HepG2 (cell line): Measurements from ENCODE around the gene RABEPK. TPM values are rescaled to one million over a fixed set of nuclear protein-coding genes. Genes with fewer than 3 reads are reported as not detected.

Experiments
- CEBPB ChIP-seq: IDR thresholded peaks from 2 replicates; pipeline ENCODE4 v1.6.1; 2011; ENCODE audit warnings: low read depth, low read length, improper control_type of control experiment, borderline replicate concordance
- EHMT2 ChIP-seq: fragments of 200-600 bp; sonication (generic); IDR thresholded peaks from 2 replicates; pipeline ENCODE4 v1.7.0; 2017; ENCODE audit warnings: antibody characterized with exemption, low read depth, low read length, borderline replicate concordance
- NR2F6 ChIP-seq, 2 experiments: IDR thresholded peaks; 2 replicates each; pipeline ENCODE4 v1.6.1; 2016; ENCODE audit warnings: antibody characterized with exemption in 1 of 2, mild to moderate bottlenecking in 1 of 2
- PLSCR1 ChIP-seq: sonication (generic); formaldehyde crosslinking; IDR thresholded peaks from 2 replicates; pipeline ENCODE4 v1.5.0; 2020; ENCODE audit warnings: missing genetic modification reagents, mild to moderate bottlenecking, borderline replicate concordance
- RARA ChIP-seq: IDR thresholded peaks from 2 replicates; pipeline ENCODE4 v1.6.1; 2016; ENCODE audit warnings: missing genetic modification reagents, missing compliant biosample characterization
- RFX3 ChIP-seq: IDR thresholded peaks from 2 replicates; pipeline ENCODE4 v1.6.1; 2016; ENCODE audit warnings: missing biosample characterization, missing genetic modification reagents
- SETDB1 ChIP-seq: sonication (generic); formaldehyde crosslinking; IDR thresholded peaks from 2 replicates; pipeline ENCODE4 v1.5.1; 2020; ENCODE audit warnings: missing genetic modification reagents, mild to moderate bottlenecking, borderline replicate concordance
- TOE1 ChIP-seq: sonication (generic); formaldehyde crosslinking; IDR thresholded peaks from 2 replicates; pipeline ENCODE4 v1.4.0; 2020; ENCODE audit warnings: mild to moderate bottlenecking, missing genetic modification reagents
- ZGPAT ChIP-seq: IDR thresholded peaks from 2 replicates; pipeline ENCODE4 v1.6.1; 2016; ENCODE audit warnings: mild to moderate bottlenecking
- ZMYM2 ChIP-seq: sonication (generic); formaldehyde crosslinking; IDR thresholded peaks from 2 replicates; pipeline ENCODE4 v1.8.0; 2022; ENCODE audit warnings: mild to moderate bottlenecking, missing genetic modification reagents
- ZNF180 ChIP-seq: sonication (generic); formaldehyde crosslinking; IDR thresholded peaks from 2 replicates; pipeline ENCODE4 v1.4.0; 2020; ENCODE audit warnings: low read depth, missing genetic modification reagents, borderline replicate concordance
- ZNF232 ChIP-seq: sonication (generic); formaldehyde crosslinking; IDR thresholded peaks from 2 replicates; pipeline ENCODE4 v1.4.0; 2020; ENCODE audit warnings: missing genetic modification reagents, borderline replicate concordance
- ZNF3 ChIP-seq: IDR thresholded peaks from 2 replicates; pipeline ENCODE4 v1.7.0; 2017; ENCODE audit warnings: inconsistent platforms
- ZNF446 ChIP-seq: sonication (generic); formaldehyde crosslinking; IDR thresholded peaks from 2 replicates; pipeline ENCODE4 v1.5.0; 2020; ENCODE audit warnings: mild to moderate bottlenecking, missing genetic modification reagents
- ZNF563 ChIP-seq: sonication (generic); formaldehyde crosslinking; IDR thresholded peaks from 2 replicates; pipeline ENCODE4 v1.8.0; 2022; ENCODE audit warnings: mild to moderate bottlenecking, moderate library complexity, missing genetic modification reagents
- ZNF574 ChIP-seq: sonication (generic); formaldehyde crosslinking; IDR thresholded peaks from 2 replicates; pipeline ENCODE4 v1.4.0; 2020; ENCODE audit warnings: missing genetic modification reagents
- ZNF607 ChIP-seq: sonication (generic); formaldehyde crosslinking; IDR thresholded peaks from 2 replicates; pipeline ENCODE4 v1.5.1; 2020; ENCODE audit warnings: missing genetic modification reagents, mild to moderate bottlenecking, borderline replicate concordance
- ZNF672 ChIP-seq: sonication (generic); formaldehyde crosslinking; IDR thresholded peaks from 2 replicates; pipeline ENCODE4 v1.8.1; 2022; ENCODE audit warnings: missing genetic modification reagents
- ZNF83 ChIP-seq: sonication (generic); formaldehyde crosslinking; IDR thresholded peaks from 2 replicates; pipeline ENCODE4 v1.4.0; 2020; ENCODE audit warnings: missing genetic modification reagents, mild to moderate bottlenecking, borderline replicate concordance
- polyA plus RNA-seq, 8 experiments: library from polyadenylated mRNA; depleted of rRNA in 3 of 8; stranded (reverse) in 7 of 8; unstranded in 1 of 8; fragments of >200 nt; fragmentation: Illumina TruSeq in 4 of 8; extraction: Trizol in 4 of 8; gene quantifications; 2 replicates each; pipeline versions ENCODE4 v1.2.1 to v1.2.3, GENCODE V29; 2011 to 2016; ENCODE audit warnings: low read depth in 4 of 8, missing spikeins in 1 of 8, mixed read lengths in 1 of 8; ENCODE audit not compliant: insufficient read depth in 1 of 8
- total RNA-seq, 5 experiments: library from RNA; depleted of rRNA; stranded (reverse); fragments of >200 nt; fragmentation: Illumina TruSeq; extraction: Trizol; gene quantifications; 2 replicates each; pipeline ENCODE4 v1.2.3, GENCODE V29; 2016; ENCODE audit warnings: low read depth in 1 of 5
- TF ChIP-seq, protein P1 (sequence below): sonication (generic); formaldehyde crosslinking; IDR thresholded peaks from 2 replicates; pipeline ENCODE4 v1.8.0; 2022; ENCODE audit warnings: missing genetic modification reagents, mild to moderate bottlenecking, moderate library complexity, borderline replicate concordance
- TF ChIP-seq, protein P2 (sequence below): sonication (generic); formaldehyde crosslinking; conservative IDR thresholded peaks from 2 replicates; pipeline ENCODE4 v1.5.0; 2020; ENCODE audit warnings: missing genetic modification reagents

Gene RABEPK
- total and polyA plus RNA-seq, 2 of the 13 experiments (the other 11 are each of a cell fraction or from before 2014, with no cell fraction given) = 75.5 to 90.0 TPM

- TF ChIP-seq, protein P1, sequence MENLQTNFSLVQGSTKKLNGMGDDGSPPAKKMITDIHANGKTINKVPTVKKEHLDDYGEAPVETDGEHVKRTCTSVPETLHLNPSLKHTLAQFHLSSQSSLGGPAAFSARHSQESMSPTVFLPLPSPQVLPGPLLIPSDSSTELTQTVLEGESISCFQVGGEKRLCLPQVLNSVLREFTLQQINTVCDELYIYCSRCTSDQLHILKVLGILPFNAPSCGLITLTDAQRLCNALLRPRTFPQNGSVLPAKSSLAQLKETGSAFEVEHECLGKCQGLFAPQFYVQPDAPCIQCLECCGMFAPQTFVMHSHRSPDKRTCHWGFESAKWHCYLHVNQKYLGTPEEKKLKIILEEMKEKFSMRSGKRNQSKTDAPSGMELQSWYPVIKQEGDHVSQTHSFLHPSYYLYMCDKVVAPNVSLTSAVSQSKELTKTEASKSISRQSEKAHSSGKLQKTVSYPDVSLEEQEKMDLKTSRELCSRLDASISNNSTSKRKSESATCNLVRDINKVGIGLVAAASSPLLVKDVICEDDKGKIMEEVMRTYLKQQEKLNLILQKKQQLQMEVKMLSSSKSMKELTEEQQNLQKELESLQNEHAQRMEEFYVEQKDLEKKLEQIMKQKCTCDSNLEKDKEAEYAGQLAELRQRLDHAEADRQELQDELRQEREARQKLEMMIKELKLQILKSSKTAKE (CRISPR knock-in tag) = no peak
- TF ChIP-seq EHMT2 = no peak
- no peak for TF ChIP-seq ZNF3
- TF ChIP-seq PLSCR1 (CRISPR knock-in tag) = peak; percentile 61; the same call in 1 of the 2 replicates
- TF ChIP-seq ZMYM2 (CRISPR knock-in tag) = no peak
- TF ChIP-seq ZNF672 (CRISPR knock-in tag) = 0 out of 2 replicates have a peak, but pooled peaks have one; percentile 49
- TF ChIP-seq ZNF232 = peak; percentile 18; the same call in 1 of the 2 replicates
- TF ChIP-seq RFX3 = no peak
- no peak; the same call in 1 of the 2 replicates for TF ChIP-seq ZNF563 (CRISPR knock-in tag)
- no peak for TF ChIP-seq CEBPB
- TF ChIP-seq ZNF180 (CRISPR knock-in tag) = no peak
- peak; percentile 79; the same call in 1 of the 2 replicates for TF ChIP-seq ZNF607 (CRISPR knock-in tag)
- TF ChIP-seq, protein P2, sequence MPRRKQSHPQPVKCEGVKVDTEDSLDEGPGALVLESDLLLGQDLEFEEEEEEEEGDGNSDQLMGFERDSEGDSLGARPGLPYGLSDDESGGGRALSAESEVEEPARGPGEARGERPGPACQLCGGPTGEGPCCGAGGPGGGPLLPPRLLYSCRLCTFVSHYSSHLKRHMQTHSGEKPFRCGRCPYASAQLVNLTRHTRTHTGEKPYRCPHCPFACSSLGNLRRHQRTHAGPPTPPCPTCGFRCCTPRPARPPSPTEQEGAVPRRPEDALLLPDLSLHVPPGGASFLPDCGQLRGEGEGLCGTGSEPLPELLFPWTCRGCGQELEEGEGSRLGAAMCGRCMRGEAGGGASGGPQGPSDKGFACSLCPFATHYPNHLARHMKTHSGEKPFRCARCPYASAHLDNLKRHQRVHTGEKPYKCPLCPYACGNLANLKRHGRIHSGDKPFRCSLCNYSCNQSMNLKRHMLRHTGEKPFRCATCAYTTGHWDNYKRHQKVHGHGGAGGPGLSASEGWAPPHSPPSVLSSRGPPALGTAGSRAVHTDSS = no peak
- no peak for TF ChIP-seq ZNF446 (CRISPR knock-in tag)
- no peak for TF ChIP-seq SETDB1 (CRISPR knock-in tag)
- peak; percentile 63 for TF ChIP-seq ZGPAT
- no peak for TF ChIP-seq NR2F6 (IDR thresholded peaks at IDR 0.05)
- peak; percentile 30; the same call in 1 of the 2 replicates for TF ChIP-seq NR2F6 (CRISPR knock-in tag; IDR thresholded peaks at IDR 0.05)
- TF ChIP-seq ZNF83 (CRISPR knock-in tag) = no peak
- TF ChIP-seq ZNF574 (CRISPR knock-in tag) = peak; percentile 93
- no peak for TF ChIP-seq RARA (CRISPR knock-in tag)
- no peak for TF ChIP-seq TOE1 (CRISPR knock-in tag)
Observed at GRCh38 chr9:125261501-125262293, 61.4 kb downstream of the RABEPK start, which contains the start of gene GAPVD1 (continued).
